Amniotic stem cell (primary cell): Measurements from ENCODE around the gene MSLN.

ENCODE experiments used
- DNase-seq: peaks from one replicate; lab custom pipeline; 2025; lab: John Stamatoyannopoulos, UW

Gene MSLN

DNA sequence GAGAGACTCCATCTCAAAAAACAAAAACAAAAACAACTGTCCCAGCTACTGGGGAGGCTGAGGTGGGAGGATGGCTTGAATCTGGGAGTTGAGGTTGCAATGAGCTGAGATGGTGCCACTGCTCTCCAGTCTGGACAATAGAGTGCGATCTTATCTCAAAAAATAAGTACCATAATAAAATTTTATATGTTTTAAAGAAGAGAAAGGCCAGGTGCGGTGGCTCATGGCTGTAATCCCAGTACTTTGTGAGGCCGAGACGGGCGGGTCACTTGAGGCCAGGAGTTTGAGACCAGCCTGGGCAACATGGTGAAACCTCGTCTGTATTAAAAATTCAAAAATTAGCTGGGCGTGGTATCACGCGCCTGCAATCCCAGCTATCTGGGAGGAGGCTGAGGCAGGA lies 16.3 kb downstream of the MSLN start:
- no peak for DNase-seq

DNA sequence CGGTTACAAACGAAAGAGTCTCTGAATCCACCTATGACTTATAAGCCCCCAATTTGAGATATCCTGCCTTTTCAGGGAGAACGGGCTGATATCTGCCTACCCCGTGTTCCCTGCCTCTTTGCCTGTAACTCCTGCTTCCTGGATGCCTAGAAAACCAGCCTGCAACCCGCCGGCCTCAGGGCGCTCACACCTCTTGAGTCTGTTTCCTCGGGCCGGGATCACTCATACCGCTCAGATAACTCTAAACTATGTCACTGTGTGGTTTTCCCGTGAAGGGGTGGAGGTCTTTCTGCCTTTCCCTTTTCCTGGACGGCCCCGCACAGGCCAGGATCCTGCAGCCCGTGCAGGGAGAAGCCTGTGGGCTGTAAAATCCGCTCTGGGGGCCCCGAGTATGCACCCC lies 17.3 kb downstream of the MSLN start:
- DNase-seq = no peak

GRCh38 chr16:778447-778846 lies 17.9 kb downstream of the MSLN start:
- no peak for DNase-seq

- no peak for DNase-seq
These were observed 18.5 kb downstream of the MSLN start for GRCh38 chr16:778909-779527.

DNA sequence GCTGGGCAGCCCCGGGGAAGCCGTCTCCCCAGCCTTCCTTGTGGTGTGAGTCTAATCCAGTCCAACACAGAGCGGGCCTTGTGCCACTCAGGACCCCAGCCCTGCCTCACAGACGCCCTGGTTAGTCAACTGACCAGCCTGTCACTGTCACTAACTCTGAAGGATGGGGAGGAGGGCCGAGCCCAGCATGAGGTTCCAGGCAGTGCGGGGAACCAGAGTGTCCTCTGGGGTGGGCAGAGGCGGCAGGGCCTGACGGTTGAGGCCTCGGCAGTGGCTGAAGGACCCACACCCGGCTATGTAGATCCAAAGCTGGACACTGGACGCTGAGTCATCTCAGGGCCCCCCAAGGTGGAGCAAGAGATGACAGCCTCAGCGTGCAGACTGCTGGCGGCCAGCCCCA lies 19.0 kb downstream of the MSLN start:
- no peak for DNase-seq

- DNase-seq = no peak
These were observed 19.8 kb downstream of the MSLN start for GRCh38 chr16:780296-780695.

DNA sequence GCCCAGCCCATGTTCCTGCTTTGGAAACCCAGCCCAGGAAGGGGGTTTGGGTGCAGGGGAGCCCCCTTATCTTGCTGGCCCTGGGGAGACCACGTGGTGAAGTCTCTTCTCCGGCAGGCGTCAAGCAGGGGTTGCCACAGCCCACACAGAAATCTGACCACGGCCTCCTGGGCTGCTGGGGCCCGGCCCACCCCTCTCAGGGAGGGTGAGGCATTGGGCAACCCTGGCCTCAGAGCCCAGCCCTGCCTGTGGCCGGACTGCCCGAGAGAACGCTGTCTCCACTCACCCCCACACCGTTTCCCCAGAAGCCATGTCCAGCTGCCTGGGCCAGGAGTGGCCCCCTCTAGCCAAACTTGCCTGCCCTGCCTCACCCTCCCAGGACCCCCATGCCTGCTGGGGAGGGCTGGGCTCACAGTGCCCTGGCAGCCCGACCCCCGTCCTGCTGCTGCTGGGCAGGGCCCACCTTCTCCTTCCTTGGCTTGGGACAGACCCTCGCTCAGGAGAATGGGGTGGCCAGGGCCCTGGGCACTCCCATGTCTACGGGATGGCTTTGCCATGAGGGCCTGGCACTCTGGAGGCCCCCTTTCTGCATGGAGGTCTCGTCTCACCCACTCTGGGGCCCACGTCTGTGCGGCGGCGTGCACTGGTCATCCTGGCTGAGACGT lies 20.9 kb downstream of the MSLN start:
- no peak for DNase-seq

DNA sequence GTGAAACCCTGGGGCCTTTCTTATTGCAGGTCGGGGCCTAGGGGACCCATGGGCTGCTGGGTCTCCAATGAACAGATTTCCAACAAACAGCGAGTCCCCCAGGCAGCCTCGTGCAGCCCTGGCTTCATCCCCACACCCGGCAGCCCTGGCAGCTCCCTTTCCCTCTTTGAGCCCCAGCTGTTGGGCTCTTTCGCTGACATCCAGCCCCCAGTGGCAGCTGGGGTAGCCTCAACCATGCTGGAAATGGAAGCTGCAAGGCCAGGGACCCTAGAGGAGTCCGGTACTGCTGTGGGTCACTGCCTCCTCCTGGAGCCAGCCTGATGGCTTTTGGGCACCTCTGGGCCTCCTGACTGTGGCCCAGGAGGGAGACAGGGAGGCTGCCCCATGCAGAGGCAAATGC lies 21.7 kb downstream of the MSLN start:
- DNase-seq = no peak

GRCh38 chr16:782766-783403 lies 22.4 kb downstream of the MSLN start:
- no peak for DNase-seq

GRCh38 chr16:783404-784161 lies 23.0 kb downstream of the MSLN start:
- no peak for DNase-seq

DNA sequence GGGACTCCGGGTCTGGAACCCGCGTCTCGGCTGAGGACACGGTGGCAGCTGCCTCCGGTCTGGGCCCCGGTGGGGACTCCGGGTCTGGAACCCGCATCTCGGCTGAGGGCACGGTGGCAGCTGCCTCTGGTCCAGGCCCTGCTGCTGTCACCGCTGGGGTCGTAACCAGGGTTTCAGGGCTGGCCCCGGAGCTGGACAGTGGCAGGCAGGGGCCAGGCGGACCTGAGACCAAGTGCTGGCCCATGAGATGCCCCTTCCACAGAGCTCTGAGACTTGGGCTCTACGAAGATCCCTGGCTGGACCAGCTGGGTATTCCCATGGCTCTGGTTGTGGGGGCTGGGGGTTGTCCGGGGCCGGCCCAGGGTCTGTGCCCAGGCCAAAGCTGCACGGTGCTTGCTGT lies 23.9 kb downstream of the MSLN start:
- DNase-seq = no peak

GRCh38 chr16:785563-786535 lies 25.3 kb downstream of the MSLN start:
- peak; percentile 16 for DNase-seq

- DNase-seq = no peak
These were observed 26.9 kb downstream of the MSLN start for GRCh38 chr16:787321-787966.

DNA sequence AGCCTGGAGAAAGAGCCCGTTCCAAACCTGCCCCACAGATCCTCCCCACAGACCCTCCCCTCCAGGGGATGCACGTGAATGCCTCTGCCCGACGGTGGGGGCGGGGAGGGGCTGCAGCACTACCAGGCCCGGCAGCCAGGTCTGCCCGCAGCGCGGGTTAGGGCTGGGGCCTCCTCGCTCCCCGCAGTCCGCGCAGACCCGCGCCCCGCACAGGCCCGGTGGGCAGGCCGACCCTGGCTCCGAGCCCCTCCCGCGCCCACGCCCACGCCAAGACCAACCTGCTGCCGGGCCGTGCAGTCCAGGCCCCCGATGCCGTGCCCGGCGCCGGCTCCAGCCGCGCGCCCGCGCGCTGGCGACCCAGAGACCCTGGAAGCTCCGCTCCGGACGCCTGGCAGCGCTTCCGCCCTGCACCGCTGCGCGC lies 27.5 kb downstream of the MSLN start, which contains the start of gene RPUSD1:
Gene RPUSD1, minus strand, starts transcription at position 404 of the 421 bp plus-strand sequence. CDS start 644 bp downstream, outside the sequence.
- DNase-seq = no peak

- peak; percentile 81 for DNase-seq
These were observed 28.0 kb downstream of the MSLN start, which contains the start of gene CHTF18 for GRCh38 chr16:788399-789126. Gene CHTF18 (plus strand): TSS chr16:788620. CDS start chr16:788685, 65 bp downstream.

DNA sequence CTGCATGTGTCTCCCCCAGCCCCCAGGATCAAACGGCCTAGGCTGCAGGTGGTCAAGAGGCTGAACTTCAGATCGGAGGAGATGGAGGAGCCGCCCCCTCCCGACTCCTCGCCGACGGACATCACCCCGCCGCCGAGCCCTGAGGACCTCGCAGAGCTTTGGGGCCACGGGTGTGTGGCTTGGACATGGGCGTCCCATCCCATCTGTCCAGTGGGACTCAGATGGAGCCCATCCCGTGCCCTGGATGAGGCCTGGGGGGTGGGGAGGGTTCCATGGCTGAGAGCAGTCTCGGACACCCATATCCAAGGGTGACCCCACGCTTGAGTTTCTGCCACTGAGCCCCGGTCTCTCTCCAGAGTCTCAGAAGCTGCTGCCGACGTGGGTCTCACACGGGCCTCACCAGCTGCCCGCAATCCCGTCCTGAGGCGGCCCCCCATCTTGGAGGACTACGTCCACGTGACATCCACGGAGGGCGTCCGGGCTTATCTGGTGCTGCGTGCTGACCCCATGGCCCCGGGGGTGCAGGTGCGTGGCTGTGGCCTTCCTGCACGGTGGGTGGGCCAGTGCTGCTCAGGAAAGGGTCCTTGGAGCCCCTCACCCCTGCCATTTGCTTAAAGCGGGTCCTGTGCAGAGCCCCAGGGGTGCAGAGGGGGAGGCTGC lies 28.8 kb downstream of the MSLN start:
- DNase-seq = no peak

DNA sequence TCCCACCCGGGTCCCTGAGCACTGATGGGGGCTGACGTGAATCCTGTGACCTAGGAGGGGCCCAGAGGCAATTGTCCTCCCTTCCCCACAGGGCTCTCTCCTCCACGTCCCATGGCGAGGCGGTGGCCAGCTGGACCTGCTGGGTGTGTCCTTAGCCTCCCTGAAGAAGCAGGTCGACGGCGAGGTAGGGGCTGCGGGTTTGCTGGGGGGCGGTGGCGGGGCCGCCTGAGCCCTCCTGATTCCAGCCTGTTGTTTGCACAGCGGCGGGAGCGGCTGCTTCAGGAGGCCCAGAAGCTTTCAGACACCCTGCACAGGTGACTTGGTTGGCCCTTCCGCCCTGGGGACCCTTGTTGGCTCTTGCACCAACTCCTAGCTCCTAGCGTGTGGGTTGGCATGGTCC lies 29.6 kb downstream of the MSLN start:
- no peak for DNase-seq

DNA sequence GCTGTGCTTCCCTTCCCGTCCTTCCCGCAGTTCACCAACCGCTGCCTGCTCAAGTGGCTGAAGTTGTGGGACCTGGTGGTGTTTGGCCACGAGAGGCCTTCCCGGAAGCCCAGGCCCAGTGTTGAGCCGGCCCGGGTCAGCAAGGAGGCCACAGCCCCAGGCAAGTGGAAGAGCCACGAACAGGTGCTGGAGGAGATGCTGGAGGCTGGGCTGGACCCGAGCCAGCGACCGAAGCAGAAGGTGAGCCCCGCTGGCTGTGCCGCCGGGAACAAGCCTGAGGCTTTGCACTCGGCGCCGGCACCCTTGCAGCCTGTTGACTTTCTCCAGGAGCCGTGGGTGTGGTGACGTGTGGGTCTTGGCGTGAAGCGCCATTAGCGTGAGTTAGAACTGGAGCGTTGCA lies 30.6 kb downstream of the MSLN start:
- DNase-seq = no peak

- no peak for DNase-seq
These were observed 31.9 kb downstream of the MSLN start for GRCh38 chr16:792221-792995.
